HepG2 (cell line): ENCODE measurements around the gene CIB1. TPM values are rescaled to one million over a fixed set of nuclear protein-coding genes. Genes with fewer than 3 reads are reported as not detected.

Source experiments
- CBX5 ChIP-seq: sonication (generic); formaldehyde crosslinking; IDR thresholded peaks from 2 replicates; pipeline ENCODE4 v1.4.0; 2020; ENCODE audit warnings: missing genetic modification reagents, borderline replicate concordance
- CEBPG ChIP-seq: IDR thresholded peaks from 2 replicates; pipeline ENCODE4 v1.6.1; 2016
- GATAD1 ChIP-seq: IDR thresholded peaks from 2 replicates; pipeline ENCODE4 v1.6.1; 2016; ENCODE audit warnings: missing genetic modification reagents, missing compliant biosample characterization
- GATAD2A ChIP-seq: IDR thresholded peaks from 2 replicates; pipeline ENCODE4 v1.6.1; 2016
- KDM2A ChIP-seq: sonication (generic); formaldehyde crosslinking; IDR thresholded peaks from 2 replicates; pipeline ENCODE4 v1.4.0; 2020; ENCODE audit warnings: low read depth, missing genetic modification reagents, borderline replicate concordance
- NCOA2 ChIP-seq: sonication (generic); formaldehyde crosslinking; IDR thresholded peaks from 2 replicates; pipeline ENCODE4 v1.8.0; 2022; ENCODE audit warnings: inconsistent platforms
- NFYC ChIP-seq: IDR thresholded peaks from 2 replicates; pipeline ENCODE4 v1.6.1; 2016; ENCODE audit warnings: missing genetic modification reagents, missing compliant biosample characterization
- NR2F6 ChIP-seq, 2 experiments: IDR thresholded peaks; 2 replicates each; pipeline ENCODE4 v1.6.1; 2016; ENCODE audit warnings: antibody characterized with exemption in 1 of 2, mild to moderate bottlenecking in 1 of 2
- PHF21A ChIP-seq: sonication (generic); formaldehyde crosslinking; IDR thresholded peaks from 2 replicates; pipeline ENCODE4 v1.5.0; 2020; ENCODE audit warnings: mild to moderate bottlenecking, missing genetic modification reagents
- PLRG1 ChIP-seq: fragments of 450-650 bp; conservative IDR thresholded peaks from 2 replicates; pipeline ENCODE4 v1.6.1; 2016
- RXRB ChIP-seq: IDR thresholded peaks from 2 replicates; pipeline ENCODE4 v1.6.1; 2016; ENCODE audit warnings: borderline replicate concordance, missing genetic modification reagents, missing compliant biosample characterization
- SIX1 ChIP-seq: sonication (generic); formaldehyde crosslinking; IDR thresholded peaks from 2 replicates; pipeline ENCODE4 v1.4.0; 2020; ENCODE audit warnings: missing genetic modification reagents, borderline replicate concordance
- SP4 ChIP-seq: sonication (generic); formaldehyde crosslinking; IDR thresholded peaks from 2 replicates; pipeline ENCODE4 v1.8.1; 2023; ENCODE audit warnings: mild to moderate bottlenecking, missing genetic modification reagents
- TCF7L2 ChIP-seq: IDR thresholded peaks from 2 replicates; pipeline ENCODE4 v1.6.1; 2011; ENCODE audit warnings: mild to moderate bottlenecking, low read depth, low read length, moderate library complexity
- TGIF2 ChIP-seq: IDR thresholded peaks from 2 replicates; pipeline ENCODE4 v1.6.1; 2016; ENCODE audit warnings: control low read depth, missing compliant biosample characterization
- THAP11 ChIP-seq: IDR thresholded peaks from 2 replicates; pipeline ENCODE4 v1.6.1; 2016; ENCODE audit warnings: missing biosample characterization, missing genetic modification reagents
- ZNF138 ChIP-seq: sonication (generic); formaldehyde crosslinking; IDR thresholded peaks from 2 replicates; pipeline ENCODE4 v1.5.0; 2020; ENCODE audit warnings: mild to moderate bottlenecking, low read depth, missing genetic modification reagents
- ZNF3 ChIP-seq: IDR thresholded peaks from 2 replicates; pipeline ENCODE4 v1.7.0; 2017; ENCODE audit warnings: inconsistent platforms
- ZSCAN31 ChIP-seq: sonication (generic); formaldehyde crosslinking; IDR thresholded peaks from 2 replicates; pipeline ENCODE4 v1.5.0; 2020; ENCODE audit warnings: low read depth, mild to moderate bottlenecking, missing genetic modification reagents
- ZSCAN9 ChIP-seq: IDR thresholded peaks from 2 replicates; pipeline ENCODE4 v1.6.1; 2016; ENCODE audit warnings: borderline replicate concordance
- polyA plus RNA-seq, 8 experiments: library from polyadenylated mRNA; depleted of rRNA in 3 of 8; stranded (reverse) in 7 of 8; unstranded in 1 of 8; fragments of >200 nt; fragmentation: Illumina TruSeq in 4 of 8; extraction: Trizol in 4 of 8; gene quantifications; 2 replicates each; pipeline versions ENCODE4 v1.2.1 to v1.2.3, GENCODE V29; 2011 to 2016; ENCODE audit warnings: low read depth in 4 of 8, missing spikeins in 1 of 8, mixed read lengths in 1 of 8; ENCODE audit not compliant: insufficient read depth in 1 of 8
- total RNA-seq, 5 experiments: library from RNA; depleted of rRNA; stranded (reverse); fragments of >200 nt; fragmentation: Illumina TruSeq; extraction: Trizol; gene quantifications; 2 replicates each; pipeline ENCODE4 v1.2.3, GENCODE V29; 2016; ENCODE audit warnings: low read depth in 1 of 5
- TF ChIP-seq, protein P1 (sequence below): sonication (generic); formaldehyde crosslinking; IDR thresholded peaks from 2 replicates; pipeline ENCODE4 v1.9.0; 2021; ENCODE audit warnings: missing genetic modification reagents, mild to moderate bottlenecking, borderline replicate concordance
- TF ChIP-seq, protein P2 (sequence below): sonication (generic); formaldehyde crosslinking; IDR thresholded peaks from 2 replicates; pipeline ENCODE4 v1.8.1; 2023; ENCODE audit warnings: mild to moderate bottlenecking, missing genetic modification reagents
- TF ChIP-seq, protein P3 (sequence below): sonication (generic); formaldehyde crosslinking; IDR thresholded peaks from 2 replicates; pipeline ENCODE4 v1.4.0; 2020; ENCODE audit warnings: mild to moderate bottlenecking, missing genetic modification reagents
- TF ChIP-seq, protein P4 (sequence below): sonication (generic); formaldehyde crosslinking; IDR thresholded peaks from 2 replicates; pipeline ENCODE4 v1.4.0; 2020; ENCODE audit warnings: mild to moderate bottlenecking, low read depth, missing genetic modification reagents
- TF ChIP-seq, protein P5 (sequence below): sonication (generic); formaldehyde crosslinking; IDR thresholded peaks from 2 replicates; pipeline ENCODE4 v1.8.0; 2022; ENCODE audit warnings: mild to moderate bottlenecking, missing genetic modification reagents, moderate library complexity

The CIB1 gene
- total and polyA plus RNA-seq, 2 of the 13 experiments (the other 11 are each of a cell fraction or from before 2014, with no cell fraction given), result 38.7 to 72.7 TPM

DNA sequence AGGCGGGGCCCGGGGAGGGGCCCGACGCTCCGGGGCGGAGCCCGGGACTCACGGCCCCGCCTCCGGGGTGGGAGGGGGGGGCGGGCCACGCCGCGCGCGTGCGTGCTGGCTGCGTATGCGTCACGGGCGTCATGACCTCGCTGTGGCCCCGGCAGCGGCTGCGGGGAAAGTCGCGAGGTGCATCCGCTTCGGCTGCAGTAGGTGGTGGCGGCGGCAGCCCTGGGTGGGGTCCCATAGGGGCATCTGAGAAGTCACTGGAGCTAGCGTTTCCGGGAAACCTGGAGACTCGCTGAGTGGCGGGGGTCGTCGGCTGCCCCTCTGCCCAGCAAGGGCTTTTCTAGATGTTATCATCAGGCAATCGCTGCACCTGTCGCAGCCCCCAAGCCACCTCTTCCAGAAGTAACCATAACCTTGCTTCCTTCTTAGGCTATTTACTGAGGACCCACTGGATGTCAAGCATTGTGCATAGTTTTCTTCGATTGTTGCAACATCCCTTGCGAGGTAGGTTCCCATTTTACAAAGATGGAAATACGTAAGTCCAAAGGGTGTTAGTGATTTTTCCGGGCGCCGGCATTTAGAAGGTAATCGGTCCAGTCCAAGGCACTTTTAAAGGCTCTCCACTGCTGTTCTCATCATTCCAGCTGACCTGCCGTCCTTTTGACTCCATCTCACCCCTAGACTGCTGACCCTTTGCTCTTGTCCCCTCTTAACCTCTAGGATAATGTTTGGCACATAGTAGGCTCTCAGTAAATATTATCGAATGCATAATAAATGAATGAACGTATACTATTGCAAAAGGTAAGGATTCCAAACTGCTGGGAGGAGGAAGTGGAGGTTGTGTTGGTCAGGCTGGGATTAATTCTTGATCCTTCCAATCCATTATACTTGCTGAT, 601 bp upstream of the CIB1 start, which contains the start of gene GDPGP1 (continued):
- TF ChIP-seq GATAD2A (CRISPR knock-in tag), result peak; percentile 35; the same call in 1 of the 2 replicates
- 0 out of 2 replicates have a peak, but pooled peaks have one; percentile 12 for TF ChIP-seq NCOA2 (CRISPR knock-in tag)
- TF ChIP-seq TGIF2 (CRISPR knock-in tag), result 0 out of 2 replicates have a peak, but pooled peaks have one; percentile 48
- TF ChIP-seq, protein P1, sequence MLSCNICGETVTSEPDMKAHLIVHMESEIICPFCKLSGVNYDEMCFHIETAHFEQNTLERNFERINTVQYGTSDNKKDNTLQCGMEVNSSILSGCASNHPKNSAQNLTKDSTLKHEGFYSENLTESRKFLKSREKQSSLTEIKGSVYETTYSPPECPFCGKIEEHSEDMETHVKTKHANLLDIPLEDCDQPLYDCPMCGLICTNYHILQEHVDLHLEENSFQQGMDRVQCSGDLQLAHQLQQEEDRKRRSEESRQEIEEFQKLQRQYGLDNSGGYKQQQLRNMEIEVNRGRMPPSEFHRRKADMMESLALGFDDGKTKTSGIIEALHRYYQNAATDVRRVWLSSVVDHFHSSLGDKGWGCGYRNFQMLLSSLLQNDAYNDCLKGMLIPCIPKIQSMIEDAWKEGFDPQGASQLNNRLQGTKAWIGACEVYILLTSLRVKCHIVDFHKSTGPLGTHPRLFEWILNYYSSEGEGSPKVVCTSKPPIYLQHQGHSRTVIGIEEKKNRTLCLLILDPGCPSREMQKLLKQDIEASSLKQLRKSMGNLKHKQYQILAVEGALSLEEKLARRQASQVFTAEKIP (CRISPR knock-in tag), result no peak
- TF ChIP-seq, protein P2, sequence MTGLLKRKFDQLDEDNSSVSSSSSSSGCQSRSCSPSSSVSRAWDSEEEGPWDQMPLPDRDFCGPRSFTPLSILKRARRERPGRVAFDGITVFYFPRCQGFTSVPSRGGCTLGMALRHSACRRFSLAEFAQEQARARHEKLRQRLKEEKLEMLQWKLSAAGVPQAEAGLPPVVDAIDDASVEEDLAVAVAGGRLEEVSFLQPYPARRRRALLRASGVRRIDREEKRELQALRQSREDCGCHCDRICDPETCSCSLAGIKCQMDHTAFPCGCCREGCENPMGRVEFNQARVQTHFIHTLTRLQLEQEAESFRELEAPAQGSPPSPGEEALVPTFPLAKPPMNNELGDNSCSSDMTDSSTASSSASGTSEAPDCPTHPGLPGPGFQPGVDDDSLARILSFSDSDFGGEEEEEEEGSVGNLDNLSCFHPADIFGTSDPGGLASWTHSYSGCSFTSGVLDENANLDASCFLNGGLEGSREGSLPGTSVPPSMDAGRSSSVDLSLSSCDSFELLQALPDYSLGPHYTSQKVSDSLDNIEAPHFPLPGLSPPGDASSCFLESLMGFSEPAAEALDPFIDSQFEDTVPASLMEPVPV (CRISPR knock-in tag), result peak; percentile 38; the same call in 1 of the 2 replicates
- no peak for TF ChIP-seq SIX1 (CRISPR knock-in tag)
- TF ChIP-seq PHF21A (CRISPR knock-in tag), result 0 out of 2 replicates have a peak, but pooled peaks have one; percentile 3
- TF ChIP-seq, protein P3, sequence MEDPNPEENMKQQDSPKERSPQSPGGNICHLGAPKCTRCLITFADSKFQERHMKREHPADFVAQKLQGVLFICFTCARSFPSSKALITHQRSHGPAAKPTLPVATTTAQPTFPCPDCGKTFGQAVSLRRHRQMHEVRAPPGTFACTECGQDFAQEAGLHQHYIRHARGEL (CRISPR knock-in tag), result no peak
- 0 out of 2 replicates have a peak, but pooled peaks have one; percentile 25 for TF ChIP-seq ZNF138 (CRISPR knock-in tag)
- peak; percentile 27; the same call in 1 of the 2 replicates for TF ChIP-seq RXRB (CRISPR knock-in tag)
- TF ChIP-seq CEBPG (CRISPR knock-in tag), result peak; percentile 57
- TF ChIP-seq, protein P4, sequence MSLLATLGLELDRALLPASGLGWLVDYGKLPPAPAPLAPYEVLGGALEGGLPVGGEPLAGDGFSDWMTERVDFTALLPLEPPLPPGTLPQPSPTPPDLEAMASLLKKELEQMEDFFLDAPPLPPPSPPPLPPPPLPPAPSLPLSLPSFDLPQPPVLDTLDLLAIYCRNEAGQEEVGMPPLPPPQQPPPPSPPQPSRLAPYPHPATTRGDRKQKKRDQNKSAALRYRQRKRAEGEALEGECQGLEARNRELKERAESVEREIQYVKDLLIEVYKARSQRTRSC (CRISPR knock-in tag), result 0 out of 2 replicates have a peak, but pooled peaks have one; percentile 35
- TF ChIP-seq SP4, result peak; percentile 87; the same call in 1 of the 2 replicates
- no peak for TF ChIP-seq NFYC (CRISPR knock-in tag)
- TF ChIP-seq ZSCAN9 (CRISPR knock-in tag), result no peak
- peak; percentile 33; the same call in 1 of the 2 replicates for TF ChIP-seq THAP11
- no peak for TF ChIP-seq CBX5
- TF ChIP-seq NR2F6 (IDR thresholded peaks at IDR 0.05), result no peak
- peak; percentile 42; the same call in 1 of the 2 replicates for TF ChIP-seq NR2F6 (CRISPR knock-in tag; IDR thresholded peaks at IDR 0.05)
- 0 out of 2 replicates have a peak, but pooled peaks have one; percentile 4 for TF ChIP-seq KDM2A
- TF ChIP-seq ZSCAN31 (CRISPR knock-in tag), result 0 out of 2 replicates have a peak, but pooled peaks have one; percentile 6
- TF ChIP-seq PLRG1, result no peak
- peak; percentile 5; the same call in 1 of the 2 replicates for TF ChIP-seq GATAD1 (CRISPR knock-in tag)
- no peak for TF ChIP-seq ZNF3
- TF ChIP-seq TCF7L2, result no peak
- TF ChIP-seq, protein P5, sequence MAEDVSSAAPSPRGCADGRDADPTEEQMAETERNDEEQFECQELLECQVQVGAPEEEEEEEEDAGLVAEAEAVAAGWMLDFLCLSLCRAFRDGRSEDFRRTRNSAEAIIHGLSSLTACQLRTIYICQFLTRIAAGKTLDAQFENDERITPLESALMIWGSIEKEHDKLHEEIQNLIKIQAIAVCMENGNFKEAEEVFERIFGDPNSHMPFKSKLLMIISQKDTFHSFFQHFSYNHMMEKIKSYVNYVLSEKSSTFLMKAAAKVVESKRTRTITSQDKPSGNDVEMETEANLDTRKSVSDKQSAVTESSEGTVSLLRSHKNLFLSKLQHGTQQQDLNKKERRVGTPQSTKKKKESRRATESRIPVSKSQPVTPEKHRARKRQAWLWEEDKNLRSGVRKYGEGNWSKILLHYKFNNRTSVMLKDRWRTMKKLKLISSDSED (CRISPR knock-in tag), result no peak
